Activated CD4-positive, alpha-beta T cell treated with anti-CD3 and anti-CD28 coated beads, Interleukin-2, amount 50 U/mL, for 24 hours (primary cell): ENCODE measurements around the gene LAYN.

ENCODE experiments used
- DNase-seq, 2 donors: peaks; one replicate each; pipeline ENCODE4 v3.0.0-alpha.2; 2020; ENCODE audit warnings: low read depth in 1 of 2, low spot score in 1 of 2

The LAYN gene

GRCh38 chr11:111592491-111592890, 52.0 kb downstream of the LAYN start:
- DNase-seq, result no peak

GRCh38 chr11:111596319-111596718, 55.8 kb downstream of the LAYN start:
- DNase-seq, result no peak

DNA sequence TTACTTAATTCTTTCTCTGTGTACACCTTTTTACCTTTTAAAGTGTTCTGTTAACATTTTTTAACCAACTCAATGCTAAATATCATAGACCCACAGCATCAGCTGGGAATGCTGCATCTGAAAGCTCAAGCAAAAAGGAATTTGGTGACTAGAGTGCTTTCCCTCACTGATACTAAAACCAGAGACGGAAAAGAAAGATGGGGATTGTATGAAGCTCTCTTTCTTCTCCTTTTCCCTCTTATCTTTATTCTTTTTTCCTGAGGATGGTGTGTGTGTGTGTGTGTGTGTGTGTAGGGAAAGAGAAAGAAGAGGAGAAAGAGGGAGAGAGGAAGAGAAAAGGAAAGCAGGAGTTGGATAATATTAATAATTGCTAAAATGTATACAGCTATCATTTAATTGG, 57.6 kb downstream of the LAYN start:
- no peak for DNase-seq

DNA sequence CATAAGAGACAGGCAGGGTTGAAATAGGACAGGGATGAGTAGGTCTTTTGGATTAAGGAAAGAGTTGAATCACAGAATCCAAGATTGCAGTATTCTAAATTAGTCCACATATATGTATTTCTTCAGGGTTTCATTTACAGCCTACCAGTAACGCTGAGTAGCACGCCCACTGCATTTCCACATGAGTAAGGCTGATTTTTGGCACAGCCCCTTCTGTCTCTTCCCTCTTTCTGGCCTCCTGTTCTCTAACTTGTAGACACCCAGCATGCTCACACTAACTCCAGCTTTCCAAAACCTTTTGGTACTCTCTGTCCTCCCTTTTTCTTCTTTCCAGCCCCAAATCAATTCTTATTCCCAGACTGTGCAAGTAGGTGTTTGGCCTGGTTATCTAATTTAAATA, 58.0 kb downstream of the LAYN start:
- no peak for DNase-seq

GRCh38 chr11:111601636-111601978, 61.1 kb downstream of the LAYN start:
- no peak for DNase-seq

DNA sequence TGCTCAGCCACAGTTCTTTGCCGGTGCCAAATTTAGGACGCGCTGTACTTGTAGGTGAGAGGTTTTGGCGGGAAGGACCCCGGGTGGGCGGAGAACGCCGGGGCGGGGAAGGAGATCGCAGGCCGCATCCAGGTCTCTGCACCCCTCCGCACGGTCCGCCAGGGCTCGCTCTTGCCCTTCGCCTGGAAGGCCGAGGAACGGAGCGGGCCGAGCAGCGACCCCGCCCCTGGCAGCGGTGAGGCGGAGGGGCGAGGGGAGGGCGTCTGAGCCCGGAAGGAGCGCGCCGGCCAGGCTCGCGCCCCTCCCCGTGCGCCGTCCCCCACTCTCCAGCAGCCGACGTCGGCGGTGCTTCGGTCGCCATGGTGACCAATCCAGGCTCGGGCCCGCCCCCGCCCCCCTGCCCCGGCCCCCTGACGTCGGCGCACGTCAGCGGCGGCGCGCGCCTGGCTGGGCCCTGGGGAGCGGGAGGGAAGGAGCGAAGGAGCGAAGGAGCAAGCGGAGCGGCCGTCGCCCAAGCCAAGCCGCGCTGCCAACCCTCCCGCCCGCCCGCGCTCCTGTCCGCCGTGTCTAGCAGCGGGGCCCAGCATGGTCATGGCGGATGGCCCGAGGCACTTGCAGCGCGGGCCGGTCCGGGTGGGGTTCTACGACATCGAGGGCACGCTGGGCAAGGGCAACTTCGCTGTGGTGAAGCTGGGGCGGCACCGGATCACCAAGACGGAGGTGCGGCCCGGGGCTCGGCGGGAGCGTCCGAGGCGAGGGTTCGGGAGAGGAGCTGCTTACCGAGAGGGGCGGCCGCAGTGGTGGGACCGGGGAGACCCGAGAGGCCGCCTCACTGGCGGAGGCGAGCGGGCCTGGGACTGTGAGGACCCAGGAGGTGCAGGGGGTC, 61.7 kb downstream of the LAYN start, which contains the start of gene SIK2:
Gene SIK2, plus strand, starts transcription at position 471 of the 886 bp plus-strand sequence. Its CDS starts 115 bp downstream, at position 586.
- peak; percentile 63 to 80 for DNase-seq

GRCh38 chr11:111602865-111603610, 62.5 kb downstream of the LAYN start:
- peak in 1 of 2 donors; percentile 3 for DNase-seq

DNA sequence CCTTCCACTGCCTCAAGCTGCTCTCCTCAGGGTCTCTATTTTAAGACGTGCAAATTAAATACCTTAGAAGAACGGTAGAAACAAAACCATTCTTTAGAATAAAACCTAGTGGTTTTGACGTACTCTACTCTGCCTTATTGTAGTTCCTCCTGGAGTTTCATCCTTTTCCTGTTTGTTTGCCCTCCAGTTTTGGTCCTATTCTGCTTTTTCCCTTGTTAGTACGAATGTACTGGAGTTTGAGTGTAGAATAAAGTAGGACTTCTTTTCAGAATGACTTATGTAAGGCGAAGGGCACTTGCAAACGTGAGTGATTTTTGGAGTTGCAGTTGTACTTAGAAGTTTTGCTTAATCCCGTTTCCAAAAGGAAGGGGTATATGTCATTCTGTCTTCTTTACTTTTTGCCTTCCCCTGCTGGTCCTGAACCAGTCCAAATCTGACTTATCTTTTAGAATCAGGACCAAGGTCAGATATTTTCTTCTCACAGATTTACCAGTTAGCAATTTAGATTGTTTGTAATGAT, 63.2 kb downstream of the LAYN start:
- no peak for DNase-seq

DNA sequence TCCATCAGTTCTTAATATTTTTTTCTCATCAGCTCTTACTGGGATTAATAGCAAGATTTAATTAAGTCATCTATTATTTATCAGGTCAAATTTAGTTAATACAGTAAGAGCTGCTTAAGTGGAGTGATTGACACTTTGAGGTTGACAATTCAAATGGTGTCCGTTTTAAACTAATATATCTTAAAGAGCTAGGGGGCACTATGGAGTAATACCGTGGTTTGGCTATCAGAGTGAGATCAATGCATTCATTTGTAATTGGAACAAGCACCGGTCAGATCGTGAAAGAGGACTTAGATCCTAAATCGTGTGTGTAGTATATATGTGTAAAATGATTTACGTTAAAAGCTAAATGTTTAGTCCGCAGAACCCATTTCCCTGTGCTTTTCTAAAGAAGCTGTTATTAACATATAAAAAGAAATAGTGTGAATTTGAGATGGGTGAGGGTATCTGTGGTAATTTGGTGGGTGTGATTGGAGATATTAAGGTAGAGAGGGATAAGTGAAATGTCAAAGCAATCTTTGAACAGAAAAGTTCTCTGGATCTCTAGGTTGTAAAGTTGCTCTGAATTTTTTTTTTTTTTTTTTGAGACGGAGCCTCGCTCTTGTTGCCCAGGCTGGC, 64.0 kb downstream of the LAYN start:
- DNase-seq, result peak in 1 of 2 donors; percentile 11

GRCh38 chr11:111605681-111606080, 65.2 kb downstream of the LAYN start:
- DNase-seq, result no peak

- DNase-seq, result no peak
Measured at GRCh38 chr11:111606986-111607385, 66.5 kb downstream of the LAYN start.

- DNase-seq, result no peak
Measured at GRCh38 chr11:111607751-111608150, 67.2 kb downstream of the LAYN start.
